K562 (cell line): ENCODE data around the gene SNX9. TPM values are rescaled to one million over a fixed set of nuclear protein-coding genes. Genes with fewer than 3 reads are reported as not detected.

Experiments
- ARID1B ChIP-seq: fragments of 450-650 bp; IDR thresholded peaks from 2 replicates; pipeline ENCODE4 v1.6.1; 2016; ENCODE audit warnings: antibody characterized with exemption, mild to moderate bottlenecking, inconsistent platforms
- ATF1 ChIP-seq, 2 experiments: fragments of 450-650 bp in 1 of 2; IDR thresholded peaks; 2 replicates each; pipeline ENCODE4 v1.6.1; 2016; ENCODE audit warnings: missing compliant biosample characterization in 1 of 2, missing genetic modification characterization in 1 of 2
- ATF7 ChIP-seq: fragments of 450-650 bp; IDR thresholded peaks from 2 replicates; pipeline ENCODE4 v1.7.1; 2014; ENCODE audit warnings: mild to moderate bottlenecking, moderate library complexity
- EP400 ChIP-seq: fragments of 450-650 bp; IDR thresholded peaks from 2 replicates; pipeline ENCODE4 v1.6.1; 2017; ENCODE audit warnings: antibody characterized with exemption, mild to moderate bottlenecking, moderate library complexity
- NBN ChIP-seq: fragments of 450-650 bp; IDR thresholded peaks from 2 replicates; pipeline ENCODE4 v1.6.1; 2016; ENCODE audit warnings: low read depth, mild to moderate bottlenecking
- PPARD ChIP-seq: fragments of 250-450 bp; sonication (Bioruptor Pico); IDR thresholded peaks from 2 replicates; pipeline ENCODE4 v1.8.0; 2022; ENCODE audit warnings: inconsistent platforms, mild to moderate bottlenecking, moderate library complexity
- TAF7 ChIP-seq: fragments of 450-650 bp; IDR thresholded peaks from 2 replicates; pipeline ENCODE4 v1.6.1; 2016; ENCODE audit warnings: missing genetic modification characterization, missing compliant biosample characterization
- TEAD4 ChIP-seq, 2 experiments: sonication (generic) in 1 of 2; formaldehyde crosslinking in 1 of 2; IDR thresholded peaks; 2 replicates each; pipeline versions ENCODE4 v1.6.1 to v1.8.0; 2012 to 2022; ENCODE audit warnings: borderline replicate concordance in 1 of 2, inconsistent platforms in 1 of 2, low read length in 1 of 2, mild to moderate bottlenecking in 1 of 2, missing genetic modification reagents in 1 of 2
- polyA plus RNA-seq, 8 experiments: library from polyadenylated mRNA; depleted of rRNA in 4 of 8; stranded (reverse) in 5 of 8; unstranded in 3 of 8; fragments of >200 nt; fragmentation: Nextera tagmentation in 2 of 8; fragmentation: Illumina TruSeq in 1 of 8; extraction: Ambion mirVana in 2 of 8; extraction: Trizol in 1 of 8; gene quantifications; 2 replicates each; pipeline versions ENCODE4 v1.2.1 to v1.2.3, GENCODE V29; 2011 to 2014; ENCODE audit warnings: inconsistent platforms in 1 of 8, missing spikeins in 1 of 8
- total RNA-seq, 7 experiments: library from RNA; depleted of rRNA in 6 of 7; stranded (reverse); fragments of >200 nt in 6 of 7; fragmentation: Illumina TruSeq in 2 of 7; extraction: Trizol in 2 of 7; gene quantifications; 2 replicates each; pipeline versions ENCODE4 v1.2.1 to v1.2.3, GENCODE V29; 2011 to 2021; ENCODE audit warnings: low replicate concordance in 1 of 7
- TF ChIP-seq, protein P1 (sequence below): fragments of 450-650 bp; IDR thresholded peaks from 2 replicates; pipeline ENCODE4 v1.6.1; 2016
- TF ChIP-seq, protein P2 (sequence below): fragments of 450-650 bp; IDR thresholded peaks from 2 replicates; pipeline ENCODE4 v1.6.1; 2016; ENCODE audit warnings: mild to moderate bottlenecking
- TF ChIP-seq, protein P3 (sequence below), 2 experiments: IDR thresholded peaks in 1 of 2; conservative IDR thresholded peaks in 1 of 2; 2 replicates each; pipeline ENCODE4 v1.6.1; 2016; ENCODE audit warnings: low read depth in 2 of 2, mild to moderate bottlenecking in 1 of 2, missing compliant biosample characterization in 1 of 2, missing genetic modification characterization in 1 of 2, moderate library complexity in 1 of 2
- TF ChIP-seq, protein P4 (sequence below): sonication (generic); formaldehyde crosslinking; IDR thresholded peaks from 2 replicates; pipeline ENCODE4 v1.8.0; 2022; ENCODE audit warnings: mild to moderate bottlenecking, missing genetic modification reagents, borderline replicate concordance

The SNX9 gene
- total and polyA plus RNA-seq, 9 of the 15 experiments (the other 6 are each of a cell fraction or from before 2014, with no cell fraction given), result 6.0 to 81.7 (median 57.1) TPM

DNA sequence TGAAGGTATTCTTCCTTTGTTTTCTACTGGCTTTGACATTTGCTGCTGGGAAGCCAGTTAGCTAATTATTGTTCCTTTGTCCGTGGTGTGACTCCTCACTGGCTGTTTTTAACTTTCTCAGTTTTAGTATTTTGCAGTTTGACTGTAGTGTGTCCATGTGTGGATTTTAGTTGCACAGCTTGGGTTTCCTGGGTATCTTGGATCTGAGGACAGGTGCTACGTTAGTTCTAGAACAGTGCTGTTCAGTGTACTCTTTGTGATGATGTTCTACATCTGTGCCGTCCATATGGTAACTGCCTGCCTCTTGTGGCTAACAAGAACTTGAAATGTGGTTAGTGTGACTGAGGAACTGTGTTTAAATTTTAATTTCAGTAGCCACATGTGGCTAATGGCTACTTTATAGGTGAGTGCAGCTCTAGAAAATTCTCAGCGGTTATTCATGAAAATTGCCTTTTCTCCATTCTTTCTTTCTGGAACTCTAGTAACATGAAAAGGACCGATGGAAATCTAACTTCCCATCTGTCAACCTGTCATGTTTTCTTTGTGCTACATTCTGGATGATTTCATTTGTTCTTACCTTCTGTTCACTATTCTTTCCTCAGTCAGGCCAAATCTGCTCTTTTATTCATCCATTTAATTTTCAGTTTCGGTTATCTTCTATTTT is 7.4 kb downstream of the SNX9 start (continued):
- TF ChIP-seq ATF7 (no peak), TAF7 (tag) (no peak), PPARD (CRISPR knock-in tag) (no peak), ARID1B (0 out of 2 replicates have a peak, but pooled peaks have one; percentile 6), TEAD4 (IDR thresholded peaks at IDR 0.05; ENCODE audit: low read length) (0 out of 2 replicates have a peak, but pooled peaks have one; percentile 31), TEAD4 (CRISPR knock-in tag; IDR thresholded peaks at IDR 0.05; ENCODE audit: borderline replicate concordance) (no peak), ATF1 (CRISPR knock-in tag; IDR thresholded peaks at IDR 0.05) (no peak), ATF1 (tag; IDR thresholded peaks at IDR 0.05) (no peak), EP400 (0 out of 2 replicates have a peak, but pooled peaks have one; percentile 3), NBN (0 out of 2 replicates have a peak, but pooled peaks have one; percentile 18)
- TF ChIP-seq, protein P1, sequence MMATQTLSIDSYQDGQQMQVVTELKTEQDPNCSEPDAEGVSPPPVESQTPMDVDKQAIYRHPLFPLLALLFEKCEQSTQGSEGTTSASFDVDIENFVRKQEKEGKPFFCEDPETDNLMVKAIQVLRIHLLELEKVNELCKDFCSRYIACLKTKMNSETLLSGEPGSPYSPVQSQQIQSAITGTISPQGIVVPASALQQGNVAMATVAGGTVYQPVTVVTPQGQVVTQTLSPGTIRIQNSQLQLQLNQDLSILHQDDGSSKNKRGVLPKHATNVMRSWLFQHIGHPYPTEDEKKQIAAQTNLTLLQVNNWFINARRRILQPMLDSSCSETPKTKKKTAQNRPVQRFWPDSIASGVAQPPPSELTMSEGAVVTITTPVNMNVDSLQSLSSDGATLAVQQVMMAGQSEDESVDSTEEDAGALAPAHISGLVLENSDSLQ, result peak; percentile 68
- TF ChIP-seq, protein P2, sequence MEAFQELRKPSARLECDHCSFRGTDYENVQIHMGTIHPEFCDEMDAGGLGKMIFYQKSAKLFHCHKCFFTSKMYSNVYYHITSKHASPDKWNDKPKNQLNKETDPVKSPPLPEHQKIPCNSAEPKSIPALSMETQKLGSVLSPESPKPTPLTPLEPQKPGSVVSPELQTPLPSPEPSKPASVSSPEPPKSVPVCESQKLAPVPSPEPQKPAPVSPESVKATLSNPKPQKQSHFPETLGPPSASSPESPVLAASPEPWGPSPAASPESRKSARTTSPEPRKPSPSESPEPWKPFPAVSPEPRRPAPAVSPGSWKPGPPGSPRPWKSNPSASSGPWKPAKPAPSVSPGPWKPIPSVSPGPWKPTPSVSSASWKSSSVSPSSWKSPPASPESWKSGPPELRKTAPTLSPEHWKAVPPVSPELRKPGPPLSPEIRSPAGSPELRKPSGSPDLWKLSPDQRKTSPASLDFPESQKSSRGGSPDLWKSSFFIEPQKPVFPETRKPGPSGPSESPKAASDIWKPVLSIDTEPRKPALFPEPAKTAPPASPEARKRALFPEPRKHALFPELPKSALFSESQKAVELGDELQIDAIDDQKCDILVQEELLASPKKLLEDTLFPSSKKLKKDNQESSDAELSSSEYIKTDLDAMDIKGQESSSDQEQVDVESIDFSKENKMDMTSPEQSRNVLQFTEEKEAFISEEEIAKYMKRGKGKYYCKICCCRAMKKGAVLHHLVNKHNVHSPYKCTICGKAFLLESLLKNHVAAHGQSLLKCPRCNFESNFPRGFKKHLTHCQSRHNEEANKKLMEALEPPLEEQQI, result 0 out of 2 replicates have a peak, but pooled peaks have one; percentile 18
- TF ChIP-seq, protein P3, sequence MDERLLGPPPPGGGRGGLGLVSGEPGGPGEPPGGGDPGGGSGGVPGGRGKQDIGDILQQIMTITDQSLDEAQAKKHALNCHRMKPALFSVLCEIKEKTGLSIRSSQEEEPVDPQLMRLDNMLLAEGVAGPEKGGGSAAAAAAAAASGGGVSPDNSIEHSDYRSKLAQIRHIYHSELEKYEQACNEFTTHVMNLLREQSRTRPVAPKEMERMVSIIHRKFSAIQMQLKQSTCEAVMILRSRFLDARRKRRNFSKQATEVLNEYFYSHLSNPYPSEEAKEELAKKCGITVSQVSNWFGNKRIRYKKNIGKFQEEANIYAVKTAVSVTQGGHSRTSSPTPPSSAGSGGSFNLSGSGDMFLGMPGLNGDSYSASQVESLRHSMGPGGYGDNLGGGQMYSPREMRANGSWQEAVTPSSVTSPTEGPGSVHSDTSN (CRISPR knock-in tag; IDR thresholded peaks at IDR 0.05; ENCODE audit: low read depth), result no peak
- TF ChIP-seq, protein P3 (tag; conservative IDR thresholded peaks at IDR 0.05; ENCODE audit: low read depth), result peak; percentile 61; the same call in 1 of the 2 replicates
- TF ChIP-seq, protein P4, sequence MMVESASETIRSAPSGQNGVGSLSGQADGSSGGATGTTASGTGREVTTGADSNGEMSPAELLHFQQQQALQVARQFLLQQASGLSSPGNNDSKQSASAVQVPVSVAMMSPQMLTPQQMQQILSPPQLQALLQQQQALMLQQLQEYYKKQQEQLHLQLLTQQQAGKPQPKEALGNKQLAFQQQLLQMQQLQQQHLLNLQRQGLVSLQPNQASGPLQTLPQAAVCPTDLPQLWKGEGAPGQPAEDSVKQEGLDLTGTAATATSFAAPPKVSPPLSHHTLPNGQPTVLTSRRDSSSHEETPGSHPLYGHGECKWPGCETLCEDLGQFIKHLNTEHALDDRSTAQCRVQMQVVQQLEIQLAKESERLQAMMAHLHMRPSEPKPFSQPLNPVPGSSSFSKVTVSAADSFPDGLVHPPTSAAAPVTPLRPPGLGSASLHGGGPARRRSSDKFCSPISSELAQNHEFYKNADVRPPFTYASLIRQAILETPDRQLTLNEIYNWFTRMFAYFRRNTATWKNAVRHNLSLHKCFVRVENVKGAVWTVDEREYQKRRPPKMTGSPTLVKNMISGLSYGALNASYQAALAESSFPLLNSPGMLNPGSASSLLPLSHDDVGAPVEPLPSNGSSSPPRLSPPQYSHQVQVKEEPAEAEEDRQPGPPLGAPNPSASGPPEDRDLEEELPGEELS (CRISPR knock-in tag), result peak; percentile 50; the same call in 1 of the 2 replicates
